SU-DHL-6 (cell line): ENCODE data around the gene LMX1A.

Source experiments
- H2AFZ ChIP-seq: fragments of 200-600 bp; sonication (generic); 2 replicates; pipeline ENCODE4 v1.6.1; 2014; ENCODE audit warnings: low read depth, mild to moderate bottlenecking, moderate library complexity, mixed read lengths, antibody characterized with exemption, low read length; ENCODE audit not compliant: severe bottlenecking
- H3F3A ChIP-seq: fragments of 200-600 bp; shearing (Covaris generic); 2 replicates; pipeline ENCODE4 v1.6.0; 2016; ENCODE audit warnings: antibody characterized with exemption, mild to moderate bottlenecking; ENCODE audit not compliant: insufficient read depth
- H3K27ac ChIP-seq: fragments of 200-600 bp; sonication (generic); 2 replicates; pipeline ENCODE4 v1.5.1; 2016; ENCODE audit warnings: low read depth, mild to moderate bottlenecking, low read length, moderate library complexity, mixed read lengths
- H3K27me3 ChIP-seq: fragments of 200-600 bp; sonication (generic), shearing (Covaris generic); 2 replicates; pipeline ENCODE4 v1.6.0; 2014; ENCODE audit warnings: mild to moderate bottlenecking, low read length
- H3K36me3 ChIP-seq: fragments of 200-600 bp; sonication (generic); 2 replicates; pipeline ENCODE4 v1.6.1; 2014; ENCODE audit warnings: mild to moderate bottlenecking, low read length, mixed read lengths
- H3K4me2 ChIP-seq: fragments of 300-600, 200-600 bp; shearing (Covaris generic), sonication (generic); 2 replicates; pipeline ENCODE4 v1.6.0; 2014; ENCODE audit warnings: low read length, low read depth, mild to moderate bottlenecking; ENCODE audit not compliant: poor library complexity, severe bottlenecking
- H3K4me3 ChIP-seq: fragments of 200-600 bp; sonication (generic); 2 replicates; pipeline ENCODE4 v1.5.1; 2014; ENCODE audit warnings: antibody characterized with exemption, low read length, mild to moderate bottlenecking, mixed read lengths; ENCODE audit not compliant: insufficient read depth, poor library complexity, severe bottlenecking
- H3K79me2 ChIP-seq: fragments of 200-600 bp; sonication (generic); 2 replicates; pipeline ENCODE4 v1.6.1; 2014; ENCODE audit warnings: mild to moderate bottlenecking, low read length, moderate library complexity; ENCODE audit not compliant: insufficient read depth
- H3K9ac ChIP-seq: fragments of 200-600 bp; sonication (generic); 2 replicates; pipeline ENCODE4 v1.7.0; 2014; ENCODE audit warnings: mild to moderate bottlenecking, low read length
- H3K9me2 ChIP-seq: fragments of 200-600 bp; sonication (generic); replicated peaks from 2 replicates; pipeline ENCODE4 v1.6.1; 2014; ENCODE audit warnings: low read length; ENCODE audit not compliant: insufficient read depth
- H3K9me3 ChIP-seq: fragments of 200-600 bp; sonication (generic); 2 replicates; pipeline ENCODE4 v1.6.1; 2014; ENCODE audit warnings: low read length, mixed read lengths; ENCODE audit not compliant: insufficient read depth
- H4K20me1 ChIP-seq: fragments of 200-600 bp; sonication (generic); 2 replicates; pipeline ENCODE4 v1.6.1; 2014; ENCODE audit warnings: low read depth, mild to moderate bottlenecking, antibody characterized with exemption, low read length, moderate library complexity, mixed read lengths
- CTCF ChIP-seq: fragments of 200-600 bp; sonication (generic); IDR thresholded peaks from one replicate; pipeline ENCODE4 v1.5.1; 2017; ENCODE audit warnings: antibody characterized with exemption, mild to moderate bottlenecking, low read length, moderate library complexity; ENCODE audit not compliant: insufficient read depth, poor library complexity, severe bottlenecking
- EZH2phosphoT487 ChIP-seq: fragments of 200-600 bp; sonication (generic), shearing (Covaris generic); conservative IDR thresholded peaks from 2 replicates; pipeline ENCODE4 v1.6.1; 2018; ENCODE audit warnings: mild to moderate bottlenecking, antibody characterized with exemption, low read length, moderate library complexity, mixed read lengths

LMX1A gene

GRCh38 chr1:165241321-165241720 is 115.2 kb downstream of the LMX1A start:
- H3K9ac ChIP-seq: no peak overlapping the region
- H4K20me1 ChIP-seq: no peaks in the 10 kb centered on the region
- H3K9me2 ChIP-seq: no peaks in the 10 kb centered on the region
- peaks cover 3% of the 10 kb centered on the region; the same call in 1 of the 2 replicates for H3K27me3 ChIP-seq
- H3K27ac ChIP-seq: no peak overlapping the region
- no peaks in the 10 kb centered on the region for H3F3A ChIP-seq
- no peak overlapping the region for H2AFZ ChIP-seq
- H3K79me2 ChIP-seq: no peaks in the 10 kb centered on the region
- no peak for TF ChIP-seq EZH2phosphoT487
- TF ChIP-seq CTCF: no peak
- no peak overlapping the region for H3K4me2 ChIP-seq
- no peaks in the 10 kb centered on the region for H3K9me3 ChIP-seq
- H3K4me3 ChIP-seq: no peak overlapping the region
- no peaks in the 10 kb centered on the region for H3K36me3 ChIP-seq

- H3K9ac ChIP-seq: no peak overlapping the region
- no peaks in the 10 kb centered on the region for H3K36me3 ChIP-seq
- no peak overlapping the region for H3K4me2 ChIP-seq
- no peaks in the 10 kb centered on the region for H3F3A ChIP-seq
- no peaks in the 10 kb centered on the region for H4K20me1 ChIP-seq
- no peak overlapping the region for H3K4me3 ChIP-seq
- H2AFZ ChIP-seq: no peak overlapping the region
- TF ChIP-seq CTCF (no peak), EZH2phosphoT487 (no peak)
- H3K9me3 ChIP-seq: no peaks in the 10 kb centered on the region
- H3K79me2 ChIP-seq: no peaks in the 10 kb centered on the region
- no peaks in the 10 kb centered on the region for H3K9me2 ChIP-seq
- peaks cover 3% of the 10 kb centered on the region; the same call in 1 of the 2 replicates for H3K27me3 ChIP-seq
- H3K27ac ChIP-seq: no peak overlapping the region
These were observed 116.0 kb downstream of the LMX1A start for GRCh38 chr1:165240492-165240891.

GRCh38 chr1:165239873-165240272 is 116.6 kb downstream of the LMX1A start:
- Histone ChIP-seq H3K9me3 (no peaks in the 10 kb centered on the region), H3K27me3 (peaks cover 3% of the 10 kb centered on the region; the same call in 1 of the 2 replicates), H3K79me2 (no peaks in the 10 kb centered on the region), H3K36me3 (no peaks in the 10 kb centered on the region), H4K20me1 (no peaks in the 10 kb centered on the region), H3F3A (no peaks in the 10 kb centered on the region), H3K4me2 (no peak overlapping the region), H3K9me2 (no peaks in the 10 kb centered on the region), H3K4me3 (no peak overlapping the region), H3K9ac (no peak overlapping the region), H2AFZ (no peak overlapping the region), H3K27ac (no peak overlapping the region)
- TF ChIP-seq EZH2phosphoT487 (no peak), CTCF (no peak)
